ENCODE results near the gene SLC7A5. TPM values are rescaled to one million over a fixed set of nuclear protein-coding genes. Genes with fewer than 3 reads are reported as not detected.

Gene SLC7A5
- total and polyA plus RNA-seq, 2 of the 13 experiments (the other 11 are each of a cell fraction or from before 2014, with no cell fraction given) = 79.6 to 155 TPM

GRCh38 chr16:87789437-87790291 lies 79.6 kb downstream of the SLC7A5 start (continued):
- TF ChIP-seq ARID4A (CRISPR knock-in tag; IDR thresholded peaks at IDR 0.05; ENCODE audit: borderline replicate concordance) = peak; percentile 69; the same call in 1 of the 2 replicates
- peak; percentile 28; the same call in 1 of the 2 replicates for TF ChIP-seq NR1H2 (CRISPR knock-in tag; IDR thresholded peaks at IDR 0.05; ENCODE audit: borderline replicate concordance, low read depth)
- no peak for TF ChIP-seq SAFB2 (CRISPR knock-in tag; IDR thresholded peaks at IDR 0.05; ENCODE audit: borderline replicate concordance, low read depth)
- TF ChIP-seq BRD4 (CRISPR knock-in tag; IDR thresholded peaks at IDR 0.05) = peak; percentile 29; the same call in 1 of the 2 replicates
- TF ChIP-seq, protein P1, sequence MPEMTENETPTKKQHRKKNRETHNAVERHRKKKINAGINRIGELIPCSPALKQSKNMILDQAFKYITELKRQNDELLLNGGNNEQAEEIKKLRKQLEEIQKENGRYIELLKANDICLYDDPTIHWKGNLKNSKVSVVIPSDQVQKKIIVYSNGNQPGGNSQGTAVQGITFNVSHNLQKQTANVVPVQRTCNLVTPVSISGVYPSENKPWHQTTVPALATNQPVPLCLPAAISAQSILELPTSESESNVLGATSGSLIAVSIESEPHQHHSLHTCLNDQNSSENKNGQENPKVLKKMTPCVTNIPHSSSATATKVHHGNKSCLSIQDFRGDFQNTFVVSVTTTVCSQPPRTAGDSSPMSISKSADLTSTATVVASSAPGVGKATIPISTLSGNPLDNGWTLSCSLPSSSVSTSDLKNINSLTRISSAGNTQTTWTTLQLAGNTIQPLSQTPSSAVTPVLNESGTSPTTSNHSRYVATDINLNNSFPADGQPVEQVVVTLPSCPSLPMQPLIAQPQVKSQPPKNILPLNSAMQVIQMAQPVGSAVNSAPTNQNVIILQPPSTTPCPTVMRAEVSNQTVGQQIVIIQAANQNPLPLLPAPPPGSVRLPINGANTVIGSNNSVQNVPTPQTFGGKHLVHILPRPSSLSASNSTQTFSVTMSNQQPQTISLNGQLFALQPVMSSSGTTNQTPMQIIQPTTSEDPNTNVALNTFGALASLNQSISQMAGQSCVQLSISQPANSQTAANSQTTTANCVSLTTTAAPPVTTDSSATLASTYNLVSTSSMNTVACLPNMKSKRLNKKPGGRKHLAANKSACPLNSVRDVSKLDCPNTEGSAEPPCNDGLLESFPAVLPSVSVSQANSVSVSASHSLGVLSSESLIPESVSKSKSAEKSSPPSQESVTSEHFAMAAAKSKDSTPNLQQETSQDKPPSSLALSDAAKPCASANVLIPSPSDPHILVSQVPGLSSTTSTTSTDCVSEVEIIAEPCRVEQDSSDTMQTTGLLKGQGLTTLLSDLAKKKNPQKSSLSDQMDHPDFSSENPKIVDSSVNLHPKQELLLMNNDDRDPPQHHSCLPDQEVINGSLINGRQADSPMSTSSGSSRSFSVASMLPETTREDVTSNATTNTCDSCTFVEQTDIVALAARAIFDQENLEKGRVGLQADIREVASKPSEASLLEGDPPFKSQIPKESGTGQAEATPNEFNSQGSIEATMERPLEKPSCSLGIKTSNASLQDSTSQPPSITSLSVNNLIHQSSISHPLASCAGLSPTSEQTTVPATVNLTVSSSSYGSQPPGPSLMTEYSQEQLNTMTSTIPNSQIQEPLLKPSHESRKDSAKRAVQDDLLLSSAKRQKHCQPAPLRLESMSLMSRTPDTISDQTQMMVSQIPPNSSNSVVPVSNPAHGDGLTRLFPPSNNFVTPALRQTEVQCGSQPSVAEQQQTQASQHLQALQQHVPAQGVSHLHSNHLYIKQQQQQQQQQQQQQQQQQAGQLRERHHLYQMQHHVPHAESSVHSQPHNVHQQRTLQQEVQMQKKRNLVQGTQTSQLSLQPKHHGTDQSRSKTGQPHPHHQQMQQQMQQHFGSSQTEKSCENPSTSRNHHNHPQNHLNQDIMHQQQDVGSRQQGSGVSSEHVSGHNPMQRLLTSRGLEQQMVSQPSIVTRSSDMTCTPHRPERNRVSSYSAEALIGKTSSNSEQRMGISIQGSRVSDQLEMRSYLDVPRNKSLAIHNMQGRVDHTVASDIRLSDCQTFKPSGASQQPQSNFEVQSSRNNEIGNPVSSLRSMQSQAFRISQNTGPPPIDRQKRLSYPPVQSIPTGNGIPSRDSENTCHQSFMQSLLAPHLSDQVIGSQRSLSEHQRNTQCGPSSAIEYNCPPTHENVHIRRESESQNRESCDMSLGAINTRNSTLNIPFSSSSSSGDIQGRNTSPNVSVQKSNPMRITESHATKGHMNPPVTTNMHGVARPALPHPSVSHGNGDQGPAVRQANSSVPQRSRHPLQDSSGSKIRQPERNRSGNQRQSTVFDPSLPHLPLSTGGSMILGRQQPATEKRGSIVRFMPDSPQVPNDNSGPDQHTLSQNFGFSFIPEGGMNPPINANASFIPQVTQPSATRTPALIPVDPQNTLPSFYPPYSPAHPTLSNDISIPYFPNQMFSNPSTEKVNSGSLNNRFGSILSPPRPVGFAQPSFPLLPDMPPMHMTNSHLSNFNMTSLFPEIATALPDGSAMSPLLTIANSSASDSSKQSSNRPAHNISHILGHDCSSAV (CRISPR knock-in tag; IDR thresholded peaks at IDR 0.05; ENCODE audit: borderline replicate concordance) = no peak
- peak; percentile 63; the same call in 1 of the 2 replicates for TF ChIP-seq SPEN (CRISPR knock-in tag; IDR thresholded peaks at IDR 0.05; ENCODE audit: low read depth)
- TF ChIP-seq ISL2 (CRISPR knock-in tag; IDR thresholded peaks at IDR 0.05) = peak; percentile 89
- peak in 1 of 2 experiments; percentile 62; a peak in 3 of 4 replicates for TF ChIP-seq HMGXB4 (CRISPR knock-in tag; IDR thresholded peaks at IDR 0.05; ENCODE audit: borderline replicate concordance in 1 of 2, low read depth in 1 of 2)
- no peak for TF ChIP-seq ZNF883 (CRISPR knock-in tag; IDR thresholded peaks at IDR 0.05; ENCODE audit: not compliant biosample characterization)
